ENCODE measurements around the gene BABAM2. TPM values are rescaled to one million over a fixed set of nuclear protein-coding genes. Genes with fewer than 3 reads are reported as not detected.

Gene BABAM2
- total RNA-seq, 1 donor from 2014 or later = 34.6 TPM

DNA sequence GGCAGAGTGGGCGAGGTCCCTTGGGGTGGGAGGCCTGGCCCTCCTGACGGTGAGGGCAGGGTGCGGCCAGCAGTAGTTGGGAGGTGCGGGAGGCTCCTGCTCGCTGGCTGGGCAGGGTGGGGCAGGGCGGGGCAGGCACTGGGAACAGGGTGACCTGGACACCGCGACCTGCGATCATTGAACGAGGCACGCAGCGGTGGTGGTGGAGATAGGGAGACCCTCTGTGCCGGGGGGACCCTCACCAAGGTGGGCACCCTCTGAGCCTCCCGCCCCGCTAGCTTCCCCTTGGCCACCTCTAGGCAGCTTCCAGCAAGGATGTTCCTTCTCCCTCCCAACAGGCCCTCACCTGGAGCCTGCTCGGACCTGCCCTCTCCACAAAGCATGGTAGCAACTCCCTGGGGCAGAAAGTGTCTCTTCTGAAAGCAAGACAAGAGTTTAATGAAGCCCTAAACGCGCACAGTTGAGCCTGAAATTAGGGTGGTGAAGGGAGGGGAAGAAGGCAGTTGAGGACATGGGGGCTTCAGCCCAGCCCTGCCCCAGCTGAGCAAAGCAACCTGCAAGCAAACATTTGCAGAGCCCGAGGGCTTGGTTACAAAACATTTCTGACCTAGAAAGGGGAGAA, 486.8 kb downstream of the BABAM2 start:
- no peaks in the 10 kb centered on the region for H3K36me3 ChIP-seq
- no peak overlapping the region for H3K27ac ChIP-seq
- H3K27me3 ChIP-seq = peaks cover 4% of the 10 kb centered on the region
- H3K4me1 ChIP-seq = peaks cover 12% of the 10 kb centered on the region
- H3K4me3 ChIP-seq = no peak overlapping the region
- H3K4me2 ChIP-seq = no peak overlapping the region
- Mint-ChIP-seq H3K36me3 (no peaks in the 10 kb centered on the region), H3K9me3 (no peaks in the 10 kb centered on the region), H3K27ac (no peak overlapping the region), H3K4me3 (no peak overlapping the region), H3K27me3 (ENCODE audit: insufficient read depth, low read depth) (peaks cover 5% of the 10 kb centered on the region), H3K4me1 (no peaks in the 10 kb centered on the region)
- H3K9me3 ChIP-seq (ENCODE audit: low read depth) = no peaks in the 10 kb centered on the region
- no peak overlapping the region for H3K9ac ChIP-seq
- H4K20me1 ChIP-seq (ENCODE audit: low read depth) = no peaks in the 10 kb centered on the region
- TF ChIP-seq EZH2 (IDR thresholded peaks at IDR 0.05) = no peak
- no peak for TF ChIP-seq EZH2phosphoT487 (IDR thresholded peaks at IDR 0.05)
- TF ChIP-seq, protein P1, sequence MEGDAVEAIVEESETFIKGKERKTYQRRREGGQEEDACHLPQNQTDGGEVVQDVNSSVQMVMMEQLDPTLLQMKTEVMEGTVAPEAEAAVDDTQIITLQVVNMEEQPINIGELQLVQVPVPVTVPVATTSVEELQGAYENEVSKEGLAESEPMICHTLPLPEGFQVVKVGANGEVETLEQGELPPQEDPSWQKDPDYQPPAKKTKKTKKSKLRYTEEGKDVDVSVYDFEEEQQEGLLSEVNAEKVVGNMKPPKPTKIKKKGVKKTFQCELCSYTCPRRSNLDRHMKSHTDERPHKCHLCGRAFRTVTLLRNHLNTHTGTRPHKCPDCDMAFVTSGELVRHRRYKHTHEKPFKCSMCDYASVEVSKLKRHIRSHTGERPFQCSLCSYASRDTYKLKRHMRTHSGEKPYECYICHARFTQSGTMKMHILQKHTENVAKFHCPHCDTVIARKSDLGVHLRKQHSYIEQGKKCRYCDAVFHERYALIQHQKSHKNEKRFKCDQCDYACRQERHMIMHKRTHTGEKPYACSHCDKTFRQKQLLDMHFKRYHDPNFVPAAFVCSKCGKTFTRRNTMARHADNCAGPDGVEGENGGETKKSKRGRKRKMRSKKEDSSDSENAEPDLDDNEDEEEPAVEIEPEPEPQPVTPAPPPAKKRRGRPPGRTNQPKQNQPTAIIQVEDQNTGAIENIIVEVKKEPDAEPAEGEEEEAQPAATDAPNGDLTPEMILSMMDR (IDR thresholded peaks at IDR 0.05) = no peak
- no peak for DNase-seq (ENCODE audit: low spot score)
- no peaks in the 10 kb centered on the region for H3F3A ChIP-seq (ENCODE audit: low read depth)
- H3K79me2 ChIP-seq (ENCODE audit: low read depth) = no peaks in the 10 kb centered on the region
- no peak overlapping the region for H2AFZ ChIP-seq (replicated peaks)

- H3K4me2 ChIP-seq = no peak overlapping the region
- no peaks in the 10 kb centered on the region for H3K79me2 ChIP-seq (ENCODE audit: low read depth)
- H2AFZ ChIP-seq (replicated peaks) = peak overlapping the region; percentile 72
- Mint-ChIP-seq H3K27me3 (ENCODE audit: insufficient read depth, low read depth) (peaks cover 5% of the 10 kb centered on the region), H3K4me3 (no peak overlapping the region), H3K27ac (no peak overlapping the region), H3K4me1 (peaks cover 2% of the 10 kb centered on the region), H3K36me3 (no peaks in the 10 kb centered on the region), H3K9me3 (no peaks in the 10 kb centered on the region)
- H3K36me3 ChIP-seq = no peaks in the 10 kb centered on the region
- no peak overlapping the region for H3K4me3 ChIP-seq
- no peaks in the 10 kb centered on the region for H3F3A ChIP-seq (ENCODE audit: low read depth)
- H3K27ac ChIP-seq = no peak overlapping the region
- peaks cover 4% of the 10 kb centered on the region for H3K27me3 ChIP-seq
- H3K4me1 ChIP-seq = peaks cover 12% of the 10 kb centered on the region
- H3K9ac ChIP-seq = no peak overlapping the region
- H4K20me1 ChIP-seq (ENCODE audit: low read depth) = no peaks in the 10 kb centered on the region
- TF ChIP-seq EZH2 (IDR thresholded peaks at IDR 0.05) (no peak), EZH2phosphoT487 (IDR thresholded peaks at IDR 0.05) (no peak)
- TF ChIP-seq, protein P1 (IDR thresholded peaks at IDR 0.05) = no peak
- H3K9me3 ChIP-seq (ENCODE audit: low read depth) = no peaks in the 10 kb centered on the region
- DNase-seq (ENCODE audit: low spot score) = peak; percentile 41
Measured at GRCh38 chr2:28377984-28378678, 487.6 kb downstream of the BABAM2 start.

DNA sequence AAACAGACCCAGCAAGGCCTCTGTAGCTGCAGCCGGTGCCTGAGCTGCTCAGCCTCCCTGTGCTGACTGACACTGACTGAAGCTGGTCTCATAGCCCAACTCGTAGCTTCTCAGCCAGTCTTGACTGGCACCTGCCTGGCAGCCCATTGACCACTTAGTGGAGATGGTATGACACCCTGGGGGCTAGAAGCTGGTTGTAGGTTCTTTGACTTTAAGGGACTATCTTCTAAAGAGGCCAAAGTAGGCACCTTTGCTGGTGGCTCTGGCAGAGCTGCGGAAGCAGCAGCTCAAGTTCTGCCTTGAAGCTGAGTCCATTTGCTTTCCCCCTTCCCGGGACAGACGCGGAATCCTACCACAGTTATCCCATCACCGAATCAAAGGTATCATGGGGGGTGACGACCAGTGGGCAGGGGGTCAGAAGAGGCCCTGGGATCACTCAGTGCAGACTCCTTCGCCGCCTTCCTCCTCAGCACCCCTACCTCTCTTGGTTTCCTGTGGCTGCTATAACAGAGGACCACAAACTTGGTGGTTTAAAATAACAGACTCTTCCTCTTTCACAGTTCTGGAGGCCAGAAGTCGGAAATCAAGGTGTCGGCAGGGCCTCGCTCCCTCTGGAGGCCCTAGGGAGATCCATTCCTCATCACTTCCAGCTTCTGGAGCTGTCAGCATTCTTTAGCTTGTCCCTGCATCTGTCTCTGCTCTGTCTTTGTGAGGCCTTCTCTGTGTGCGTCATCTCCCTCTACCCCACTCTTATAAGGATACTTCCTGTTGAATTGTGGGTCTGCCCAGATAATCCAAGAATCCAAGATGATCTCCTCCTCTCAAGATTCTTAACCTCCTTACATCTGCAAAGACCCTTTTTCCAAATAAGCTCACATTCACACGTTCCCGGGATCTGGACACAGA, 488.4 kb downstream of the BABAM2 start:
- Histone ChIP-seq H3K4me1 (peaks cover 12% of the 10 kb centered on the region), H2AFZ (replicated peaks) (peak overlapping the region; percentile 72), H3K9me3 (ENCODE audit: low read depth) (no peaks in the 10 kb centered on the region), H4K20me1 (ENCODE audit: low read depth) (no peaks in the 10 kb centered on the region), H3K27me3 (peaks cover 4% of the 10 kb centered on the region), H3K79me2 (ENCODE audit: low read depth) (no peaks in the 10 kb centered on the region), H3K4me3 (no peak overlapping the region), H3F3A (ENCODE audit: low read depth) (no peaks in the 10 kb centered on the region), H3K4me2 (no peak overlapping the region), H3K27ac (no peak overlapping the region), H3K36me3 (no peaks in the 10 kb centered on the region), H3K9ac (no peak overlapping the region)
- Mint-ChIP-seq H3K27me3 (ENCODE audit: insufficient read depth, low read depth) (peaks cover 5% of the 10 kb centered on the region), H3K27ac (no peak overlapping the region), H3K4me3 (no peak overlapping the region), H3K36me3 (no peaks in the 10 kb centered on the region), H3K4me1 (peaks cover 6% of the 10 kb centered on the region), H3K9me3 (no peaks in the 10 kb centered on the region)
- DNase-seq (ENCODE audit: low spot score) = no peak
- TF ChIP-seq EZH2phosphoT487 (IDR thresholded peaks at IDR 0.05) (no peak), EZH2 (IDR thresholded peaks at IDR 0.05) (no peak)
- TF ChIP-seq, protein P1 (IDR thresholded peaks at IDR 0.05) = no peak

Measured in neural progenitor cell (in vitro differentiated cells).